HepG2 (cell line): ENCODE data around the gene NUDT8. TPM values are rescaled to one million over a fixed set of nuclear protein-coding genes. Genes with fewer than 3 reads are reported as not detected.

Experiments
- ATAC-seq: fragments of 200-7000 bp; cut with Tn5 transposase; 3 replicates; pipeline ENCODE4 v1.9.1; 2020; ENCODE audit warnings: mild to moderate bottlenecking, moderate library complexity
- BruUV-seq: library from RNA; stranded (reverse); fragments of 400-500 nt; replicated peaks from 2 replicates; lab custom pipeline; 2021; lab: Mats Ljungman, UMichigan
- CTCF ChIA-PET: fragments of 300-600 bp; formaldehyde crosslinking; extraction: SDS; loops from one replicate; lab custom pipeline; 2021; ENCODE audit warnings: low total read pairs, inconsistent platforms, low intra/inter-chr PET ratio; lab: Yijun Ruan, JAX
- POLR2A ChIA-PET: fragments of 350-600 bp; sonication (Branson Sonifier 250); formaldehyde crosslinking; loops from one replicate; lab custom pipeline; 2020; ENCODE audit warnings: antibody characterized with exemption, inconsistent platforms; lab: Yijun Ruan, JAX
- DNase-seq: peaks from one replicate; pipeline ENCODE4 v3.0.0-alpha.2; 2015; ENCODE audit warnings: low spot score
- FAIRE-seq: peaks from 3 replicates; lab custom pipeline; 2011; peaks lifted over from hg19 to GRCh38; lab: Jason Lieb, UNC
- H2AFZ ChIP-seq: one replicate; pipeline ENCODE4 v1.6.1; 2011; ENCODE audit warnings: low read length, inconsistent platforms
- H3K27ac ChIP-seq: fragments of 300-600 bp; 3 replicates; pipeline ENCODE4 v1.8.0; 2011; ENCODE audit warnings: mixed run types, mild to moderate bottlenecking, mixed read lengths, low read length, inconsistent platforms; ENCODE audit not compliant: insufficient read depth; ENCODE audit errors: extremely low read length
- H3K27me3 ChIP-seq, 2 experiments: fragments of 200-600 bp in 1 of 2; 2 replicates in 1 of 2; 3 replicates in 1 of 2; pipeline versions ENCODE4 v1.6.0 to v1.8.0; 2011; ENCODE audit warnings: low read length in 2 of 2, mild to moderate bottlenecking in 2 of 2, moderate library complexity in 2 of 2, inconsistent platforms in 1 of 2; ENCODE audit not compliant: insufficient read depth in 2 of 2, control insufficient read depth in 1 of 2
- H3K36me3 ChIP-seq, 2 experiments: fragments of 200-600 bp in 1 of 2; replicated peaks in 1 of 2; 2 replicates in 1 of 2; 3 replicates in 1 of 2; pipeline versions ENCODE4 v1.5.1 to v1.8.0; 2011; ENCODE audit warnings: low read length in 2 of 2, inconsistent platforms in 1 of 2; ENCODE audit not compliant: insufficient read depth in 2 of 2, control insufficient read depth in 1 of 2
- H3K4me1 ChIP-seq: 2 replicates; pipeline ENCODE4 v1.5.1; 2012; ENCODE audit warnings: low read length, inconsistent platforms; ENCODE audit not compliant: insufficient read depth
- H3K4me2 ChIP-seq: 2 replicates; pipeline ENCODE4 v1.6.0; 2011; ENCODE audit warnings: low read depth, low read length, inconsistent platforms
- H3K4me3 ChIP-seq, 3 experiments: fragments of 200-600 bp in 1 of 3; sonication (generic), shearing (Covaris generic) in 1 of 3; replicated peaks in 1 of 3; 2 replicates each; pipeline ENCODE4 v1.5.1; 2011 to 2016; ENCODE audit warnings: low read length in 3 of 3, inconsistent platforms in 2 of 3, low read depth in 2 of 3, mild to moderate bottlenecking in 2 of 3, control low read depth in 1 of 3, mixed read lengths in 1 of 3; ENCODE audit not compliant: insufficient read depth in 1 of 3
- H3K79me2 ChIP-seq: one replicate; pipeline ENCODE4 v1.6.1; 2011; ENCODE audit warnings: low read length, inconsistent platforms; ENCODE audit not compliant: insufficient read depth
- H3K9ac ChIP-seq: 2 replicates; pipeline ENCODE4 v1.6.0; 2011; ENCODE audit warnings: mild to moderate bottlenecking, low read depth, low read length, inconsistent platforms; ENCODE audit not compliant: insufficient read depth
- H3K9me3 ChIP-seq: 2 replicates; pipeline ENCODE4 v1.5.1; 2012; ENCODE audit warnings: mild to moderate bottlenecking, low read length
- H4K20me1 ChIP-seq: 2 replicates; pipeline ENCODE4 v1.6.0; 2011; ENCODE audit warnings: inconsistent platforms, mild to moderate bottlenecking, low read length, moderate library complexity; ENCODE audit not compliant: insufficient read depth
- CCDC6 ChIP-seq: sonication (generic); formaldehyde crosslinking; IDR thresholded peaks from 2 replicates; pipeline ENCODE4 v1.8.1; 2022; ENCODE audit warnings: mild to moderate bottlenecking, missing genetic modification reagents, moderate library complexity
- MEIS1 ChIP-seq: sonication (generic); formaldehyde crosslinking; IDR thresholded peaks from 2 replicates; pipeline ENCODE4 v1.9.0; 2021; ENCODE audit warnings: mild to moderate bottlenecking, missing genetic modification reagents, moderate library complexity, borderline replicate concordance
- SOX6 ChIP-seq, 2 experiments: fragments of 450-650 bp in 1 of 2; sonication (generic) in 1 of 2; formaldehyde crosslinking in 1 of 2; IDR thresholded peaks; 2 replicates each; pipeline versions ENCODE4 v1.4.0 to v1.6.1; 2017 to 2020; ENCODE audit warnings: antibody characterized with exemption in 1 of 2, mild to moderate bottlenecking in 1 of 2, missing genetic modification reagents in 1 of 2
- ZNF441 ChIP-seq: sonication (generic); formaldehyde crosslinking; IDR thresholded peaks from 2 replicates; pipeline ENCODE4 v1.7.0; 2021; ENCODE audit warnings: missing genetic modification reagents, borderline replicate concordance
- ZNF674 ChIP-seq: sonication (generic); formaldehyde crosslinking; IDR thresholded peaks from 2 replicates; pipeline ENCODE4 v1.5.0; 2020; ENCODE audit warnings: low read depth, mild to moderate bottlenecking, missing genetic modification reagents
- ZNF687 ChIP-seq: sonication (generic); formaldehyde crosslinking; IDR thresholded peaks from 2 replicates; pipeline ENCODE4 v1.5.1; 2020; ENCODE audit warnings: mild to moderate bottlenecking, missing genetic modification reagents, moderate library complexity
- WGBS: methylation state at CpG from one replicate; pipeline ENCODE4 v1.1.6; 2017; ENCODE audit warnings: low lambda C conversion rate; 5-methylcytosine and 5-hydroxymethylcytosine counted together
- in situ Hi-C: cut with HindIII; loops from 2 replicates; pipeline ENCODE4 v1.10.0; 2017; ENCODE audit warnings: low pct_unique_long_range_greater_than_20kb; ENCODE audit not compliant: extremely low pct_ligation_motif_present
- intact Hi-C: fragments of 100-400 bp; cut with micrococcal nuclease; formaldehyde crosslinking; loops from one replicate; pipeline ENCODE4 v1.10.0; 2022; ENCODE audit not compliant: unreplicated experiment
- polyA plus RNA-seq, 8 experiments: library from polyadenylated mRNA; depleted of rRNA in 3 of 8; stranded (reverse) in 7 of 8; unstranded in 1 of 8; fragments of >200 nt; fragmentation: Illumina TruSeq in 4 of 8; extraction: Trizol in 4 of 8; gene quantifications; 2 replicates each; pipeline versions ENCODE4 v1.2.1 to v1.2.3, GENCODE V29; 2011 to 2016; ENCODE audit warnings: low read depth in 4 of 8, missing spikeins in 1 of 8, mixed read lengths in 1 of 8; ENCODE audit not compliant: insufficient read depth in 1 of 8
- total RNA-seq, 5 experiments: library from RNA; depleted of rRNA; stranded (reverse); fragments of >200 nt; fragmentation: Illumina TruSeq; extraction: Trizol; gene quantifications; 2 replicates each; pipeline ENCODE4 v1.2.3, GENCODE V29; 2016; ENCODE audit warnings: low read depth in 1 of 5
- TF ChIP-seq, protein P1 (sequence below): sonication (generic); formaldehyde crosslinking; IDR thresholded peaks from 2 replicates; pipeline ENCODE4 v1.4.0; 2020; ENCODE audit warnings: missing genetic modification reagents
- TF ChIP-seq, protein P2 (sequence below): conservative IDR thresholded peaks from 2 replicates; pipeline ENCODE4 v1.6.1; 2018; ENCODE audit warnings: missing genetic modification reagents
- TF ChIP-seq, protein P3 (sequence below): sonication (generic); formaldehyde crosslinking; IDR thresholded peaks from 2 replicates; pipeline ENCODE4 v1.4.0; 2020; ENCODE audit warnings: mild to moderate bottlenecking, missing genetic modification reagents

NUDT8 gene
- total and polyA plus RNA-seq, 2 of the 13 experiments (the other 11 are each of a cell fraction or from before 2014, with no cell fraction given): 6.7 to 25.8 TPM

DNA sequence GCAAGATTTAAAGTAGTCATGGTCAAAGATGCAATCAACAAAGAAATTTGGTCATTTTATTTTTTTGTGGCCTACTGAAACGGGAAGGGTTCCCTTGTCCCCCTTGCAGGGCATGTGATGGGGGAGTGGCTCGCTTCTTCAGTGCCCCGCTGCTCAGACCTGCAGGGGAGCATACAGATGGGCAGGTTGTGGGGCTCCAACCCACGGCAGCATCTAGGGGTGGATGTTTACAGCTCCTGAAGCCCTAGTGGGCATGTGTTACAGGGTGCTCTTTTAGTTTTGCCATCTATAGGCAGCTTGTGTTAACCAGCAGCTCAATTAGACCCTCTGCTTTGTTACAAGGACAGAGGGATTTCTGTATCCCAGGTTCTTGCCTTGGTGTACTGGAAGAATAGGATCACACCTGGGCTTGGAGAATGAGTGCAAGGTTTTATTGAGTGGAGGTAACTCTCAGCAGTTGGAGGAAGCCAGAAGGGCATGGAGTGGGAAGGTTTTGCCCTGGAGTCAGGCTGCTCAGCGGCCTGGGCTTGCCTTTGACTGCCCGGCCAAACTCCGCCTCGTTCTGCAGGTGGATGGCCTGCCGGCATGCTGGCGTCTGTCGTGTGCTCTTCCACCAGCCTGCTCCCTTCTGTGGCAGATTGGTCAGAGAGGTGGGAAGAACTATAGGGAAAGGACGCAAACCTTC, 36.7 kb downstream of the NUDT8 start:
- Histone ChIP-seq H2AFZ (no peak overlapping the region), H3K4me2 (peak overlapping the region; percentile 49), H3K9me3 (no peaks in the 10 kb centered on the region), H3K9ac (no peak overlapping the region), H3K4me1 (peaks cover 15% of the 10 kb centered on the region), H3K27ac (no peak overlapping the region), H4K20me1 (no peaks in the 10 kb centered on the region), H3K36me3 (no peaks in the 10 kb centered on the region), H3K4me3 (no peak overlapping the region), H3K79me2 (no peaks in the 10 kb centered on the region), H3K27me3 (no peaks in the 10 kb centered on the region; a peak in 1 of 5 replicates)
- ATAC-seq (peak; percentile 78), FAIRE-seq (no peak), DNase-seq (no peak)
- BruUV-seq: no TSS peak
- intact Hi-C loops (no loop called here), in situ Hi-C loops (no loop called here)
- ChIA-PET POLR2A (interaction anchor here (0.6 to 1.1 kb wide), 2 partner anchors 13 to 35 kb away, joined by 3 to 4 read pairs; no protein-coding TSS in a partner anchor), CTCF (no interaction called here)
- WGBS: 13% methylated on average over 5 of the region's 12 CpGs
- TF ChIP-seq MEIS1 (CRISPR knock-in tag): no peak
- TF ChIP-seq ZNF687 (CRISPR knock-in tag): peak; percentile 48
- TF ChIP-seq ZNF441 (CRISPR knock-in tag): peak; percentile 78
- TF ChIP-seq SOX6 (IDR thresholded peaks at IDR 0.05): no peak
- TF ChIP-seq SOX6 (CRISPR knock-in tag; IDR thresholded peaks at IDR 0.05): 0 out of 2 replicates have a peak, but pooled peaks have one; percentile 16
- TF ChIP-seq, protein P1, sequence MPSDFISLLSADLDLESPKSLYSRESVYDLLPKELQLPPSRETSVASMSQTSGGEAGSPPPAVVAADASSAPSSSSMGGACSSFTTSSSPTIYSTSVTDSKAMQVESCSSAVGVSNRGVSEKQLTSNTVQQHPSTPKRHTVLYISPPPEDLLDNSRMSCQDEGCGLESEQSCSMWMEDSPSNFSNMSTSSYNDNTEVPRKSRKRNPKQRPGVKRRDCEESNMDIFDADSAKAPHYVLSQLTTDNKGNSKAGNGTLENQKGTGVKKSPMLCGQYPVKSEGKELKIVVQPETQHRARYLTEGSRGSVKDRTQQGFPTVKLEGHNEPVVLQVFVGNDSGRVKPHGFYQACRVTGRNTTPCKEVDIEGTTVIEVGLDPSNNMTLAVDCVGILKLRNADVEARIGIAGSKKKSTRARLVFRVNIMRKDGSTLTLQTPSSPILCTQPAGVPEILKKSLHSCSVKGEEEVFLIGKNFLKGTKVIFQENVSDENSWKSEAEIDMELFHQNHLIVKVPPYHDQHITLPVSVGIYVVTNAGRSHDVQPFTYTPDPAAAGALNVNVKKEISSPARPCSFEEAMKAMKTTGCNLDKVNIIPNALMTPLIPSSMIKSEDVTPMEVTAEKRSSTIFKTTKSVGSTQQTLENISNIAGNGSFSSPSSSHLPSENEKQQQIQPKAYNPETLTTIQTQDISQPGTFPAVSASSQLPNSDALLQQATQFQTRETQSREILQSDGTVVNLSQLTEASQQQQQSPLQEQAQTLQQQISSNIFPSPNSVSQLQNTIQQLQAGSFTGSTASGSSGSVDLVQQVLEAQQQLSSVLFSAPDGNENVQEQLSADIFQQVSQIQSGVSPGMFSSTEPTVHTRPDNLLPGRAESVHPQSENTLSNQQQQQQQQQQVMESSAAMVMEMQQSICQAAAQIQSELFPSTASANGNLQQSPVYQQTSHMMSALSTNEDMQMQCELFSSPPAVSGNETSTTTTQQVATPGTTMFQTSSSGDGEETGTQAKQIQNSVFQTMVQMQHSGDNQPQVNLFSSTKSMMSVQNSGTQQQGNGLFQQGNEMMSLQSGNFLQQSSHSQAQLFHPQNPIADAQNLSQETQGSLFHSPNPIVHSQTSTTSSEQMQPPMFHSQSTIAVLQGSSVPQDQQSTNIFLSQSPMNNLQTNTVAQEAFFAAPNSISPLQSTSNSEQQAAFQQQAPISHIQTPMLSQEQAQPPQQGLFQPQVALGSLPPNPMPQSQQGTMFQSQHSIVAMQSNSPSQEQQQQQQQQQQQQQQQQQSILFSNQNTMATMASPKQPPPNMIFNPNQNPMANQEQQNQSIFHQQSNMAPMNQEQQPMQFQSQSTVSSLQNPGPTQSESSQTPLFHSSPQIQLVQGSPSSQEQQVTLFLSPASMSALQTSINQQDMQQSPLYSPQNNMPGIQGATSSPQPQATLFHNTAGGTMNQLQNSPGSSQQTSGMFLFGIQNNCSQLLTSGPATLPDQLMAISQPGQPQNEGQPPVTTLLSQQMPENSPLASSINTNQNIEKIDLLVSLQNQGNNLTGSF (CRISPR knock-in tag): no peak
- TF ChIP-seq, protein P2, sequence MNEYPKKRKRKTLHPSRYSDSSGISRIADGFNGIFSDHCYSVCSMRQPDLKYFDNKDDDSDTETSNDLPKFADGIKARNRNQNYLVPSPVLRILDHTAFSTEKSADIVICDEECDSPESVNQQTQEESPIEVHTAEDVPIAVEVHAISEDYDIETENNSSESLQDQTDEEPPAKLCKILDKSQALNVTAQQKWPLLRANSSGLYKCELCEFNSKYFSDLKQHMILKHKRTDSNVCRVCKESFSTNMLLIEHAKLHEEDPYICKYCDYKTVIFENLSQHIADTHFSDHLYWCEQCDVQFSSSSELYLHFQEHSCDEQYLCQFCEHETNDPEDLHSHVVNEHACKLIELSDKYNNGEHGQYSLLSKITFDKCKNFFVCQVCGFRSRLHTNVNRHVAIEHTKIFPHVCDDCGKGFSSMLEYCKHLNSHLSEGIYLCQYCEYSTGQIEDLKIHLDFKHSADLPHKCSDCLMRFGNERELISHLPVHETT (CRISPR knock-in tag): no peak
- TF ChIP-seq CCDC6: no peak
- TF ChIP-seq ZNF674 (CRISPR knock-in tag): no peak
- TF ChIP-seq, protein P3, sequence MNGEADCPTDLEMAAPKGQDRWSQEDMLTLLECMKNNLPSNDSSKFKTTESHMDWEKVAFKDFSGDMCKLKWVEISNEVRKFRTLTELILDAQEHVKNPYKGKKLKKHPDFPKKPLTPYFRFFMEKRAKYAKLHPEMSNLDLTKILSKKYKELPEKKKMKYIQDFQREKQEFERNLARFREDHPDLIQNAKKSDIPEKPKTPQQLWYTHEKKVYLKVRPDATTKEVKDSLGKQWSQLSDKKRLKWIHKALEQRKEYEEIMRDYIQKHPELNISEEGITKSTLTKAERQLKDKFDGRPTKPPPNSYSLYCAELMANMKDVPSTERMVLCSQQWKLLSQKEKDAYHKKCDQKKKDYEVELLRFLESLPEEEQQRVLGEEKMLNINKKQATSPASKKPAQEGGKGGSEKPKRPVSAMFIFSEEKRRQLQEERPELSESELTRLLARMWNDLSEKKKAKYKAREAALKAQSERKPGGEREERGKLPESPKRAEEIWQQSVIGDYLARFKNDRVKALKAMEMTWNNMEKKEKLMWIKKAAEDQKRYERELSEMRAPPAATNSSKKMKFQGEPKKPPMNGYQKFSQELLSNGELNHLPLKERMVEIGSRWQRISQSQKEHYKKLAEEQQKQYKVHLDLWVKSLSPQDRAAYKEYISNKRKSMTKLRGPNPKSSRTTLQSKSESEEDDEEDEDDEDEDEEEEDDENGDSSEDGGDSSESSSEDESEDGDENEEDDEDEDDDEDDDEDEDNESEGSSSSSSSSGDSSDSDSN (CRISPR knock-in tag): peak; percentile 21; the same call in 1 of the 2 replicates
